K562 (cell line): ENCODE measurements around the gene DIPK1A. TPM values are rescaled to one million over a fixed set of nuclear protein-coding genes. Genes with fewer than 3 reads are reported as not detected.

ENCODE experiments used
- BRCA1 ChIP-seq, 2 experiments: fragments of 450-650 bp in 1 of 2; sonication (generic) in 1 of 2; formaldehyde crosslinking in 1 of 2; IDR thresholded peaks; 2 replicates each; pipeline versions ENCODE4 v1.5.0 to v1.6.1; 2017 to 2020; ENCODE audit warnings: mild to moderate bottlenecking in 1 of 2, missing genetic modification reagents in 1 of 2
- CAMTA2 ChIP-seq: fragments of 250-450 bp; sonication (Bioruptor Pico); conservative IDR thresholded peaks from 2 replicates; pipeline ENCODE4 v1.5.1; 2022
- ETV5 ChIP-seq: sonication (generic); formaldehyde crosslinking; IDR thresholded peaks from 2 replicates; pipeline ENCODE4 v1.4.0; 2020; ENCODE audit warnings: low read depth, mild to moderate bottlenecking, missing genetic modification reagents
- FOSL1 ChIP-seq: fragments of 200-800 bp; sonication (Bioruptor generic); conservative IDR thresholded peaks from 2 replicates; pipeline ENCODE4 v1.6.1; 2016; ENCODE audit warnings: missing genetic modification characterization, missing compliant biosample characterization
- JUNB ChIP-seq: fragments of 450-650 bp; formaldehyde crosslinking; conservative IDR thresholded peaks from 2 replicates; pipeline ENCODE4 v1.4.0; 2020; ENCODE audit warnings: mild to moderate bottlenecking
- KDM4B ChIP-seq, 2 experiments: fragments of 450-650 bp in 1 of 2; sonication (generic) in 1 of 2; IDR thresholded peaks; 2 replicates each; pipeline ENCODE4 v1.6.1; 2016 to 2017; ENCODE audit warnings: borderline replicate concordance in 2 of 2, antibody characterized with exemption in 1 of 2, low read depth in 1 of 2, mild to moderate bottlenecking in 1 of 2
- NR2C2 ChIP-seq, 2 experiments: fragments of 200-800 bp in 1 of 2; sonication (Bioruptor generic) in 1 of 2; sonication (generic) in 1 of 2; formaldehyde crosslinking in 1 of 2; IDR thresholded peaks; 2 replicates each; pipeline versions ENCODE4 v1.6.1 to v1.8.0; 2016 to 2022; ENCODE audit warnings: mild to moderate bottlenecking in 1 of 2, missing compliant biosample characterization in 1 of 2, missing genetic modification characterization in 1 of 2, missing genetic modification reagents in 1 of 2
- POLR3A ChIP-seq: IDR thresholded peaks from 2 replicates; pipeline ENCODE4 v1.6.1; 2011; ENCODE audit warnings: borderline replicate concordance, mild to moderate bottlenecking, moderate library complexity; ENCODE audit not compliant: insufficient read length, insufficient read depth; ENCODE audit errors: extremely low read depth
- PURB ChIP-seq: sonication (generic); formaldehyde crosslinking; IDR thresholded peaks from 2 replicates; pipeline ENCODE4 v1.9.0; 2021; ENCODE audit warnings: low read depth, mild to moderate bottlenecking, missing genetic modification reagents
- RREB1 ChIP-seq: fragments of 250-450 bp; sonication (Bioruptor Pico); IDR thresholded peaks from 2 replicates; pipeline ENCODE4 v1.4.0; 2020
- SAFB ChIP-seq: fragments of 200-400 bp; formaldehyde crosslinking; IDR thresholded peaks from 2 replicates; pipeline ENCODE4 v1.6.1; 2017; ENCODE audit warnings: low read depth, low read length, borderline replicate concordance
- SMARCA5 ChIP-seq: fragments of 450-650 bp; IDR thresholded peaks from 2 replicates; pipeline ENCODE4 v1.6.1; 2016
- ZNF133 ChIP-seq: fragments of 250-450 bp; sonication (Bioruptor Pico); IDR thresholded peaks from 2 replicates; pipeline ENCODE4 v1.4.0; 2020; ENCODE audit warnings: mild to moderate bottlenecking
- ZNF175 ChIP-seq: fragments of 200-800 bp; sonication (Bioruptor generic); IDR thresholded peaks from 2 replicates; pipeline ENCODE4 v1.6.1; 2016; ENCODE audit warnings: low read depth, mild to moderate bottlenecking, missing genetic modification characterization, missing compliant biosample characterization
- ZNF511 ChIP-seq: sonication (generic); formaldehyde crosslinking; IDR thresholded peaks from 2 replicates; pipeline ENCODE4 v1.8.0; 2022; ENCODE audit warnings: mild to moderate bottlenecking, missing genetic modification reagents
- ZNF695 ChIP-seq: fragments of 450-650 bp; formaldehyde crosslinking; IDR thresholded peaks from 2 replicates; pipeline ENCODE4 v1.4.0; 2020; ENCODE audit warnings: mild to moderate bottlenecking, moderate library complexity
- polyA plus RNA-seq, 8 experiments: library from polyadenylated mRNA; depleted of rRNA in 4 of 8; stranded (reverse) in 5 of 8; unstranded in 3 of 8; fragments of >200 nt; fragmentation: Nextera tagmentation in 2 of 8; fragmentation: Illumina TruSeq in 1 of 8; extraction: Ambion mirVana in 2 of 8; extraction: Trizol in 1 of 8; gene quantifications; 2 replicates each; pipeline versions ENCODE4 v1.2.1 to v1.2.3, GENCODE V29; 2011 to 2014; ENCODE audit warnings: inconsistent platforms in 1 of 8, missing spikeins in 1 of 8
- total RNA-seq, 7 experiments: library from RNA; depleted of rRNA in 6 of 7; stranded (reverse); fragments of >200 nt in 6 of 7; fragmentation: Illumina TruSeq in 2 of 7; extraction: Trizol in 2 of 7; gene quantifications; 2 replicates each; pipeline versions ENCODE4 v1.2.1 to v1.2.3, GENCODE V29; 2011 to 2021; ENCODE audit warnings: low replicate concordance in 1 of 7
- TF ChIP-seq, protein P1 (sequence below): sonication (generic); formaldehyde crosslinking; IDR thresholded peaks from 2 replicates; pipeline ENCODE4 v1.8.0; 2022; ENCODE audit warnings: mild to moderate bottlenecking, low read depth, missing genetic modification reagents
- TF ChIP-seq, protein P2 (sequence below): fragments of 250-450 bp; sonication (Bioruptor Pico); IDR thresholded peaks from 2 replicates; pipeline ENCODE4 v1.8.0; 2021; ENCODE audit warnings: mild to moderate bottlenecking, moderate library complexity

DIPK1A gene
- total and polyA plus RNA-seq, 9 of the 15 experiments (the other 6 are each of a cell fraction or from before 2014, with no cell fraction given) = 0.54 to 2.5 (median 1.3) TPM

- TF ChIP-seq, protein P1, sequence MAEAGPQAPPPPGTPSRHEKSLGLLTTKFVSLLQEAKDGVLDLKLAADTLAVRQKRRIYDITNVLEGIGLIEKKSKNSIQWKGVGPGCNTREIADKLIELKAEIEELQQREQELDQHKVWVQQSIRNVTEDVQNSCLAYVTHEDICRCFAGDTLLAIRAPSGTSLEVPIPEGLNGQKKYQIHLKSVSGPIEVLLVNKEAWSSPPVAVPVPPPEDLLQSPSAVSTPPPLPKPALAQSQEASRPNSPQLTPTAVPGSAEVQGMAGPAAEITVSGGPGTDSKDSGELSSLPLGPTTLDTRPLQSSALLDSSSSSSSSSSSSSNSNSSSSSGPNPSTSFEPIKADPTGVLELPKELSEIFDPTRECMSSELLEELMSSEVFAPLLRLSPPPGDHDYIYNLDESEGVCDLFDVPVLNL = peak; percentile 85; the same call in 1 of the 2 replicates
- TF ChIP-seq SMARCA5 = peak; percentile 80; the same call in 1 of the 2 replicates
- no peak for TF ChIP-seq BRCA1 (IDR thresholded peaks at IDR 0.05)
- no peak for TF ChIP-seq BRCA1 (CRISPR knock-in tag; IDR thresholded peaks at IDR 0.05)
- TF ChIP-seq ZNF133 = no peak
- no peak for TF ChIP-seq PURB
- no peak for TF ChIP-seq ZNF695 (CRISPR knock-in tag)
- TF ChIP-seq RREB1 (CRISPR knock-in tag) = no peak
- no peak for TF ChIP-seq ZNF175
- TF ChIP-seq ETV5 (CRISPR knock-in tag) = peak; percentile 59
- no peak; the same call in 1 of the 2 replicates for TF ChIP-seq FOSL1 (tag)
- TF ChIP-seq POLR3A = no peak
- no peak for TF ChIP-seq JUNB (CRISPR knock-in tag)
- TF ChIP-seq, protein P2, sequence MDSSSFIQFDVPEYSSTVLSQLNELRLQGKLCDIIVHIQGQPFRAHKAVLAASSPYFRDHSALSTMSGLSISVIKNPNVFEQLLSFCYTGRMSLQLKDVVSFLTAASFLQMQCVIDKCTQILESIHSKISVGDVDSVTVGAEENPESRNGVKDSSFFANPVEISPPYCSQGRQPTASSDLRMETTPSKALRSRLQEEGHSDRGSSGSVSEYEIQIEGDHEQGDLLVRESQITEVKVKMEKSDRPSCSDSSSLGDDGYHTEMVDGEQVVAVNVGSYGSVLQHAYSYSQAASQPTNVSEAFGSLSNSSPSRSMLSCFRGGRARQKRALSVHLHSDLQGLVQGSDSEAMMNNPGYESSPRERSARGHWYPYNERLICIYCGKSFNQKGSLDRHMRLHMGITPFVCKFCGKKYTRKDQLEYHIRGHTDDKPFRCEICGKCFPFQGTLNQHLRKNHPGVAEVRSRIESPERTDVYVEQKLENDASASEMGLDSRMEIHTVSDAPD (CRISPR knock-in tag) = no peak
- TF ChIP-seq SAFB = peak; percentile 36; the same call in 1 of the 2 replicates
- TF ChIP-seq KDM4B (IDR thresholded peaks at IDR 0.05; ENCODE audit: borderline replicate concordance in 2 of 2, low read depth in 1 of 2) = peak in 1 of 2 experiments; percentile 60; a peak in 1 of 4 replicates
- peak; percentile 88 for TF ChIP-seq NR2C2 (CRISPR knock-in tag; IDR thresholded peaks at IDR 0.05)
- TF ChIP-seq NR2C2 (tag; IDR thresholded peaks at IDR 0.05) = peak; percentile 74
- peak; percentile 96 for TF ChIP-seq ZNF511 (CRISPR knock-in tag)
- TF ChIP-seq CAMTA2 (CRISPR knock-in tag) = no peak
Observed at GRCh38 chr1:92831762-92832536, 129.3 kb downstream of the DIPK1A start, which contains the start of gene RPL5 (continued).
